Amniotic epithelial cell (primary cell): ENCODE results near the gene VPS37C.

Source experiments
- DNase-seq: peaks from one replicate; pipeline ENCODE4 v3.0.0-alpha.2; 2010; ENCODE audit warnings: low read depth

VPS37C gene

GRCh38 chr11:61153593-61154095, 7.6 kb downstream of the VPS37C start:
- no peak for DNase-seq

- peak; percentile 67 for DNase-seq
These were observed 8.2 kb downstream of the VPS37C start for GRCh38 chr11:61152816-61153592.

GRCh38 chr11:61151545-61152252, 9.5 kb downstream of the VPS37C start:
- DNase-seq, result no peak

GRCh38 chr11:61150706-61151544, 10.3 kb downstream of the VPS37C start:
- DNase-seq, result no peak

- DNase-seq, result peak; percentile 46
These were observed 11.3 kb downstream of the VPS37C start for GRCh38 chr11:61149624-61150615.

GRCh38 chr11:61147791-61148620, 13.2 kb downstream of the VPS37C start:
- DNase-seq, result no peak

GRCh38 chr11:61147271-61147670, 14.0 kb downstream of the VPS37C start:
- DNase-seq, result no peak

- no peak for DNase-seq
These were observed 14.8 kb downstream of the VPS37C start for GRCh38 chr11:61146416-61146815.

- DNase-seq, result no peak
These were observed 15.8 kb downstream of the VPS37C start for GRCh38 chr11:61145228-61146005.

- DNase-seq, result no peak
These were observed 16.6 kb downstream of the VPS37C start for GRCh38 chr11:61144511-61145179.

- DNase-seq, result no peak
These were observed 18.8 kb downstream of the VPS37C start for GRCh38 chr11:61142424-61142823.

- DNase-seq, result no peak
These were observed 19.6 kb downstream of the VPS37C start for GRCh38 chr11:61141601-61142028.

- no peak for DNase-seq
These were observed 20.8 kb downstream of the VPS37C start for GRCh38 chr11:61140416-61140815.

- DNase-seq, result no peak
These were observed 21.8 kb downstream of the VPS37C start for GRCh38 chr11:61139387-61139786.

- peak; percentile 80 for DNase-seq
These were observed 22.3 kb downstream of the VPS37C start for GRCh38 chr11:61138935-61139334.

GRCh38 chr11:61134801-61135257, 26.4 kb downstream of the VPS37C start:
- DNase-seq, result no peak

GRCh38 chr11:61133956-61134662, 27.1 kb downstream of the VPS37C start:
- DNase-seq, result no peak

- DNase-seq, result no peak
These were observed 28.1 kb downstream of the VPS37C start for GRCh38 chr11:61133145-61133544.
